Measurements from ENCODE around the gene PCDHA2.
"Not testable (repeated sequence)": the region's sequence is repeated elsewhere in the genome, so short reads cannot be mapped to it uniquely, and the experiment has no call there.

The PCDHA2 gene

DNA sequence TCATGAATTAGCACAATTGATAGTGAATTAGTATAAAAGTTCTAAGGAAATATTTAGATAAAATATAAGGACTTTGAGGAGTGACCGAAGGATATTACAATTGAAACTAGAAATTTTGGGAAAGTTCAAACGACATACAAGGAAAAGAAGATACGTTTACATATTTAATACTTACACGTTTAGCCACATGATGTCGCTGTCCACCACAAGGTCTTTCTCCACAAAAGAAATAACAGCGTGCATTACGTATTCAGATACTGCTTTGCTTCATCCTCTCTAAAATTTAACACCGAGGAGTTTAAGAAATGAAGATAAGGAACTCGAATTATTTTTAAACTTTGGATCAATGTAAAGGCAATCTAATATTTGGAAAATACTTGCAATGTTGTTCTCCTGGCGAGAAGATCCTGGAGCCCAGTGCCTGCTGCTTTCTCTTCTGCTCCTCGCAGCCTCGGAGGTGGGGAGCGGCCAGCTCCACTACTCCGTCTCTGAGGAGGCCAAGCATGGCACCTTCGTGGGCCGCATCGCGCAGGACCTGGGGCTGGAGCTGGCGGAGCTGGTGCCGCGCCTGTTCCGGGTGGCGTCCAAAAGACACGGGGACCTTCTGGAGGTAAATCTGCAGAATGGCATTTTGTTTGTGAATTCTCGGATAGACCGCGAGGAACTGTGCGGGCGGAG, 6.3 kb downstream of the PCDHA2 start, which contains the start of gene PCDHA3:
Gene PCDHA3 (plus strand): TSS at position 242 of the 678 bp plus-strand sequence.
- H3K4me3 Mint-ChIP-seq: no peak within 1 kb of the TSS
- DNase-seq: no peak
- H3K9me3 Mint-ChIP-seq: peaks cover 83% of the 10 kb centered on the region
- TF ChIP-seq, protein P1, sequence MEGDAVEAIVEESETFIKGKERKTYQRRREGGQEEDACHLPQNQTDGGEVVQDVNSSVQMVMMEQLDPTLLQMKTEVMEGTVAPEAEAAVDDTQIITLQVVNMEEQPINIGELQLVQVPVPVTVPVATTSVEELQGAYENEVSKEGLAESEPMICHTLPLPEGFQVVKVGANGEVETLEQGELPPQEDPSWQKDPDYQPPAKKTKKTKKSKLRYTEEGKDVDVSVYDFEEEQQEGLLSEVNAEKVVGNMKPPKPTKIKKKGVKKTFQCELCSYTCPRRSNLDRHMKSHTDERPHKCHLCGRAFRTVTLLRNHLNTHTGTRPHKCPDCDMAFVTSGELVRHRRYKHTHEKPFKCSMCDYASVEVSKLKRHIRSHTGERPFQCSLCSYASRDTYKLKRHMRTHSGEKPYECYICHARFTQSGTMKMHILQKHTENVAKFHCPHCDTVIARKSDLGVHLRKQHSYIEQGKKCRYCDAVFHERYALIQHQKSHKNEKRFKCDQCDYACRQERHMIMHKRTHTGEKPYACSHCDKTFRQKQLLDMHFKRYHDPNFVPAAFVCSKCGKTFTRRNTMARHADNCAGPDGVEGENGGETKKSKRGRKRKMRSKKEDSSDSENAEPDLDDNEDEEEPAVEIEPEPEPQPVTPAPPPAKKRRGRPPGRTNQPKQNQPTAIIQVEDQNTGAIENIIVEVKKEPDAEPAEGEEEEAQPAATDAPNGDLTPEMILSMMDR (IDR thresholded peaks at IDR 0.05): no peak
- no peak within 1 kb of the TSS for H3K27ac Mint-ChIP-seq
- peaks cover 77% of the 10 kb centered on the region for H3K36me3 Mint-ChIP-seq (ENCODE audit: low read depth)
- H3K27me3 Mint-ChIP-seq (ENCODE audit: low read depth, poor library complexity): no peaks in the 10 kb centered on the region
- no peaks in the 10 kb centered on the region for H3K4me1 Mint-ChIP-seq

DNA sequence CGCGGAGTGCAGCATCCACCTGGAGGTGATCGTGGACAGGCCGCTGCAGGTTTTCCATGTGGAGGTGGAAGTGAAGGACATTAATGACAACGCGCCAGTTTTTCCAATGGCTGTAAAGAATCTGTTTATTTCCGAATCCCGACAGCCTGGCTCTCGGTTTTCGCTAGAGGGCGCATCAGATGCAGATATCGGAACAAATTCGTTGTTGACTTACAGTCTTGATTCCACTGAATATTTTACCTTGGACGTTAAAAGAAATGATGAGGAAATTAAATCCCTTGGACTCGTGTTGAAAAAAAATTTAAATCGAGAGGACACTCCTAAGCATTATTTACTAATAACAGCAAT, 6.8 kb downstream of the PCDHA2 start:
- no peaks in the 10 kb centered on the region for H3K4me1 Mint-ChIP-seq
- TF ChIP-seq, protein P1 (IDR thresholded peaks at IDR 0.05): no peak
- H3K9me3 Mint-ChIP-seq: peaks cover 81% of the 10 kb centered on the region
- peaks cover 72% of the 10 kb centered on the region for H3K36me3 Mint-ChIP-seq (ENCODE audit: low read depth)
- no peaks in the 10 kb centered on the region for H3K27me3 Mint-ChIP-seq (ENCODE audit: low read depth, poor library complexity)
- no peak overlapping the region for H3K4me3 Mint-ChIP-seq
- no peak overlapping the region for H3K27ac Mint-ChIP-seq
- no peak for DNase-seq

DNA sequence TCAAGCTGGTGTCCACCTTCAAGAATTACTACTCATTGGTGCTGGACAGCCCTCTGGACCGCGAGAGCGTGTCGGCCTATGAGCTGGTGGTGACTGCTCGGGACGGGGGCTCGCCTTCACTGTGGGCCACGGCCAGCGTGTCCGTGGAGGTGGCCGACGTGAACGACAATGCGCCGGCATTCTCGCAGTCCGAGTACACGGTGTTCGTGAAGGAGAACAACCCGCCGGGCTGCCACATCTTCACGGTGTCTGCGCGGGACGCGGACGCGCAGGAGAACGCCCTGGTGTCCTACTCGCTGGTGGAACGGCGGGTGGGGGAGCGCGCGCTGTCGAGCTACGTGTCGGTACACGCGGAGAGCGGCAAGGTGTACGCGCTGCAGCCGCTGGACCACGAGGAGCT, 7.7 kb downstream of the PCDHA2 start:
- not testable (repeated sequence) for DNase-seq; H3K27ac Mint-ChIP-seq; H3K27me3 Mint-ChIP-seq (ENCODE audit: low read depth, poor library complexity); H3K4me1 Mint-ChIP-seq; H3K4me3 Mint-ChIP-seq
- Mint-ChIP-seq H3K9me3 (peaks cover 80% of the 10 kb centered on the region), H3K36me3 (ENCODE audit: low read depth) (peaks cover 68% of the 10 kb centered on the region)

DNA sequence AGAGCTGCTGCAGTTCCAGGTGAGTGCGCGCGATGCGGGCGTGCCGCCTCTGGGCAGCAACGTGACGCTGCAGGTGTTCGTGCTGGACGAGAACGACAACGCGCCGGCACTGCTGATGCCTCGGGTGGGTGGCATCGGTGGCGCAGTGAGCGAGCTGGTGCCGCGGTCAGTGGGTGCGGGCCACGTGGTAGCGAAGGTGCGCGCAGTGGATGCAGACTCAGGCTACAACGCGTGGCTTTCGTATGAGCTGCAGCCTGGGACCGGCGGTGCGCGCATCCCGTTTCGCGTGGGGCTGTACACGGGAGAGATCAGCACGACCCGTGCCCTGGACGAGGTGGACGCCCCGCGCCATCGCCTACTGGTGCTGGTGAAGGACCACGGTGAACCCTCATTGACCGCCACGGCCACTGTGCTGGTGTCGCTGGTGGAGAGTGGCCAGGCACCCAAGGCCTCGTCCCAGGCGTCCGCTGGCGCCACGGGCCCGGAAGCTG, 8.2 kb downstream of the PCDHA2 start:
- Mint-ChIP-seq H3K9me3 (peaks cover 80% of the 10 kb centered on the region), H3K27me3 (ENCODE audit: low read depth, poor library complexity) (no peaks in the 10 kb centered on the region), H3K4me3 (no peak overlapping the region), H3K36me3 (ENCODE audit: low read depth) (peaks cover 70% of the 10 kb centered on the region), H3K27ac (no peak overlapping the region), H3K4me1 (no peaks in the 10 kb centered on the region)
- TF ChIP-seq, protein P1 (IDR thresholded peaks at IDR 0.05): no peak
- DNase-seq: no peak

DNA sequence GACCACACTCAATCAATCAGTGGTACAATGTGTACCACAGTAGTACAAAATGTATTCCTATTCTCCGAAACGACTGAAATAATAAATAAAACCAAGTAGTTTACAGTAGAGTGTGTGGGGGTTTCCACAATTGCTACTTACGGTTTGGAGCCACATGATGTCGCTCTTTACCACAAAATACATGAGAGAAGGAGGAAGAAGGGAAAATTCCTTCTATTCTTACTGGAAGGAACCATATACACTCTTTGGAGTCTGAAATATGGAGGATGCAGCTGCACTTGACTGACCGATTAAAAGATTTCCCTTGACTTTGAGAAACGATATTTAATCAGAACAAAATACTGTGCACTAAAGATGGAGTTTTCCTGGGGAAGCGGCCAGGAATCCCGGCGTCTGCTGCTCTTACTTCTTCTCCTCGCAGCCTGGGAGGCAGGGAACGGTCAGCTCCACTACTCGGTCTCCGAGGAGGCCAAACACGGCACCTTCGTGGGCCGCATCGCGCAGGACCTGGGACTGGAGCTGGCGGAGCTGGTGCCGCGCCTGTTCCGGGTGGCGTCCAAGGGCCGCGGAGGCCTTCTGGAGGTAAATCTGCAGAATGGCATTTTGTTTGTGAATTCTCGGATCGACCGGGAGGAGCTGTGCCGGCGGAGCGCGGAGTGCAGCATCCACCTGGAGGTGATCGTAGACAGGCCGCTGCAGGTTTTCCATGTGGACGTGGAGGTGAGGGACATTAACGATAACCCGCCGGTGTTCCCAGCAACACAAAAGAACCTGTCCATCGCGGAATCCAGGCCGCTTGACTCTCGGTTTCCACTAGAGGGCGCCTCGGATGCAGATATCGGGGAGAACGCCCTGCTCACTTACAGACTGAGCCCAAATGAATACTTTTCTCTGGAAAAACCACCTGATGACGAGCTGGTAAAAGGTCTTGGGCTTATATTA, 12.5 kb downstream of the PCDHA2 start, which contains the start of gene PCDHA4:
Gene PCDHA4 (plus strand): TSS at position 235 of the 942 bp plus-strand sequence.
- TF ChIP-seq, protein P1 (IDR thresholded peaks at IDR 0.05): peak; percentile 49
- Mint-ChIP-seq H3K9me3 (peaks cover 87% of the 10 kb centered on the region), H3K4me1 (no peaks in the 10 kb centered on the region), H3K27ac (no peak within 1 kb of the TSS), H3K4me3 (peak within 1 kb of the TSS; percentile 93), H3K27me3 (ENCODE audit: low read depth, poor library complexity) (no peaks in the 10 kb centered on the region), H3K36me3 (ENCODE audit: low read depth) (peaks cover 78% of the 10 kb centered on the region)
- DNase-seq: peak; percentile 73

DNA sequence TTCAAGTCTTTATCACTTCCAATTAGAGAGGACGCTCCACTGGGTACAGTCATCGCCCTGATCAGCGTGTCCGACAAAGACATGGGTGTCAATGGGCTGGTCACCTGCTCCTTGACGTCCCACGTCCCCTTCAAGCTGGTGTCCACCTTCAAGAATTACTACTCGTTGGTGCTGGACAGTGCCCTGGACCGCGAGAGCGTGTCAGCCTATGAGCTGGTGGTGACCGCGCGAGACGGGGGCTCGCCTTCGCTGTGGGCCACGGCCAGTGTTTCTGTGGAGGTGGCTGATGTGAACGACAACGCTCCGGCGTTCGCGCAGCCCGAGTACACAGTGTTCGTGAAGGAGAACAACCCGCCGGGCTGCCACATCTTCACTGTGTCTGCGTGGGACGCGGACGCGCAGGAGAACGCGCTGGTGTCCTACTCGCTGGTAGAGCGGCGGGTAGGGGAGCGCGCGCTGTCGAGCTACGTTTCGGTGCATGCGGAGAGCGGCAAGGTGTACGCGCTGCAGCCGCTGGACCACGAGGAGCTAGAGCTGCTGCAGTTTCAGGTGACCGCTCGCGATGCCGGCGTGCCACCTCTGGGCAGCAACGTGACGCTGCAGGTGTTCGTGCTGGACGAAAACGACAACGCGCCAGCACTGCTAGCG, 13.7 kb downstream of the PCDHA2 start:
- Mint-ChIP-seq H3K4me3 (peak overlapping the region; percentile 93), H3K36me3 (ENCODE audit: low read depth) (peaks cover 83% of the 10 kb centered on the region), H3K9me3 (peaks cover 88% of the 10 kb centered on the region)
- not testable (repeated sequence) for DNase-seq; H3K4me1 Mint-ChIP-seq; H3K27ac Mint-ChIP-seq; H3K27me3 Mint-ChIP-seq (ENCODE audit: low read depth, poor library complexity)

Data from nephron progenitor cell (in vitro differentiated cells).